Panc1 (cell line): Measurements from ENCODE around the gene SNRNP25. TPM values are rescaled to one million over a fixed set of nuclear protein-coding genes. Genes with fewer than 3 reads are reported as not detected.

Source experiments
- ATAC-seq: fragments of 200-7000 bp; cut with Tn5 transposase; 2 replicates; pipeline ENCODE4 v1.9.1; 2020; ENCODE audit warnings: mild to moderate bottlenecking, moderate library complexity
- BruUV-seq: library from RNA; stranded (reverse); fragments of 400-500 nt; replicated peaks from 2 replicates; lab custom pipeline; 2021; lab: Mats Ljungman, UMichigan
- CTCF ChIA-PET: fragments of 300-600 bp; sonication (Branson Sonifier 250); formaldehyde crosslinking; loops from one replicate; lab custom pipeline; 2022; ENCODE audit warnings: antibody characterized with exemption; lab: Charles Lee
- POLR2A ChIA-PET: fragments of 300-600 bp; sonication (Branson Sonifier 250); formaldehyde crosslinking; loops from one replicate; lab custom pipeline; 2022; ENCODE audit warnings: antibody characterized with exemption; lab: Charles Lee
- DNase-seq: peaks from one replicate; pipeline ENCODE4 v3.0.0-alpha.2; 2010; ENCODE audit warnings: low read depth, low spot score
- H3K27ac ChIP-seq: 2 replicates; pipeline ENCODE4 v1.5.1; 2011; ENCODE audit warnings: mild to moderate bottlenecking, low read length, inconsistent platforms
- H3K27me3 ChIP-seq: fragments of 200-500 bp; sonication (Bioruptor generic); 2 replicates; pipeline ENCODE4 v1.6.0; 2014; ENCODE audit warnings: low read length, inconsistent platforms; ENCODE audit not compliant: control insufficient read depth, insufficient read depth
- H3K36me3 ChIP-seq: fragments of 200-500 bp; sonication (Bioruptor generic); 2 replicates; pipeline ENCODE4 v1.5.1; 2014; ENCODE audit warnings: inconsistent platforms, mild to moderate bottlenecking, low read length, moderate library complexity; ENCODE audit not compliant: control insufficient read depth, insufficient read depth
- H3K4me1 ChIP-seq: 2 replicates; pipeline ENCODE4 v1.5.1; 2011; ENCODE audit warnings: inconsistent platforms, mild to moderate bottlenecking, low read length, moderate library complexity; ENCODE audit not compliant: control insufficient read depth, insufficient read depth
- H3K4me3 ChIP-seq, 2 experiments: 2 replicates each; pipeline ENCODE4 v1.5.1; 2011 to 2012; ENCODE audit warnings: low read depth in 2 of 2, low read length in 2 of 2, mild to moderate bottlenecking in 2 of 2, inconsistent platforms in 1 of 2, moderate library complexity in 1 of 2
- H3K9me3 ChIP-seq: fragments of 200-500 bp; sonication (Bioruptor generic); 2 replicates; pipeline ENCODE4 v1.5.1; 2014; ENCODE audit warnings: low read depth, mild to moderate bottlenecking, inconsistent platforms, low read length, moderate library complexity; ENCODE audit not compliant: control insufficient read depth, insufficient read depth
- POLR2AphosphoS5 ChIP-seq: IDR thresholded peaks from 2 replicates; pipeline ENCODE4 v1.6.1; 2012; ENCODE audit warnings: mild to moderate bottlenecking, low read depth, low read length, moderate library complexity
- SIN3A ChIP-seq: IDR thresholded peaks from 2 replicates; pipeline ENCODE4 v1.6.1; 2012; ENCODE audit warnings: low read depth, mild to moderate bottlenecking, low read length, moderate library complexity, borderline replicate concordance; ENCODE audit not compliant: insufficient read depth
- TCF7L2 ChIP-seq: IDR thresholded peaks from 2 replicates; pipeline ENCODE4 v1.6.1; 2011; ENCODE audit warnings: mild to moderate bottlenecking, low read depth, low read length, inconsistent platforms
- in situ Hi-C: cut with HindIII; loops from 2 replicates; pipeline ENCODE4 v1.10.0; 2016; ENCODE audit warnings: low sequenced_read_pairs, low pct_unique_long_range_greater_than_20kb
- intact Hi-C: fragments of 100-400 bp; cut with micrococcal nuclease; formaldehyde crosslinking; loops from one replicate; pipeline ENCODE4 v1.10.0; 2022; ENCODE audit not compliant: unreplicated experiment
- total RNA-seq: library from RNA; stranded (reverse); gene quantifications from one replicate; pipeline ENCODE4 v1.2.1, GENCODE V29; 2021; ENCODE audit not compliant: unreplicated experiment
- TF ChIP-seq, protein P1 (sequence below), 2 experiments: IDR thresholded peaks; 2 replicates each; pipeline ENCODE4 v1.6.1; 2011 to 2012; ENCODE audit warnings: low read depth in 2 of 2, control low read depth in 1 of 2, low read length in 1 of 2, mild to moderate bottlenecking in 1 of 2, moderate library complexity in 1 of 2; ENCODE audit not compliant: insufficient read depth in 1 of 2
- TF ChIP-seq, protein P2 (sequence below): fragments of 450-650 bp; IDR thresholded peaks from 2 replicates; pipeline ENCODE4 v1.5.1; 2017; ENCODE audit warnings: mild to moderate bottlenecking

Gene SNRNP25
- total RNA-seq, 1 experiment from 2014 or later, result 83.5 TPM

DNA sequence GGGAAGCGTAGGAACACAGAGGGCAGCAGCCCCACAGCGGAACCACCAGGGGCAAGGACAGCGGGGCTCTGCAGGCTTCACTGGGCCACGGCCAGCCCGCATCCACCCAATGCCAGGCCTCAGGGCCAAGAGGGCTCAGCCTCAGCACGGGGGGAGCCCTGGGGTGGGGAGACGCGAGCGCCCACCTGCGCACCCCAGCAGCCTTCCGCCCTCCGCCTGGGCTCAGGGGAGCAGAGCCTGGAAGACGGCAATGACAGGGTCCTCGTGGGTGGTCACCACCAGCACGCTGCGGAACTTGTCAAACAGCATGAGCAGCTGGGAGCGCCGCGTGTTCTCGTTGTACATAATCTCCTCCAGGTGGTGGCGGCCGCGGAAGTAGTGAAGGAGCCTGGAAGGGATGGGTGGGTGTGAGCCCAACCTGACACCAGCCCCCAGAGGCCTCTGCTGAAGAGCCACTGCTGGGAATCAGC lies 32.9 kb downstream of the SNRNP25 start:
- ChIA-PET CTCF (no interaction called here), POLR2A (no interaction called here)
- in situ Hi-C loops, result no loop called here
- peaks cover 23% of the 10 kb centered on the region for H3K4me1 ChIP-seq
- no peak for TF ChIP-seq POLR2AphosphoS5
- TF ChIP-seq, protein P1, sequence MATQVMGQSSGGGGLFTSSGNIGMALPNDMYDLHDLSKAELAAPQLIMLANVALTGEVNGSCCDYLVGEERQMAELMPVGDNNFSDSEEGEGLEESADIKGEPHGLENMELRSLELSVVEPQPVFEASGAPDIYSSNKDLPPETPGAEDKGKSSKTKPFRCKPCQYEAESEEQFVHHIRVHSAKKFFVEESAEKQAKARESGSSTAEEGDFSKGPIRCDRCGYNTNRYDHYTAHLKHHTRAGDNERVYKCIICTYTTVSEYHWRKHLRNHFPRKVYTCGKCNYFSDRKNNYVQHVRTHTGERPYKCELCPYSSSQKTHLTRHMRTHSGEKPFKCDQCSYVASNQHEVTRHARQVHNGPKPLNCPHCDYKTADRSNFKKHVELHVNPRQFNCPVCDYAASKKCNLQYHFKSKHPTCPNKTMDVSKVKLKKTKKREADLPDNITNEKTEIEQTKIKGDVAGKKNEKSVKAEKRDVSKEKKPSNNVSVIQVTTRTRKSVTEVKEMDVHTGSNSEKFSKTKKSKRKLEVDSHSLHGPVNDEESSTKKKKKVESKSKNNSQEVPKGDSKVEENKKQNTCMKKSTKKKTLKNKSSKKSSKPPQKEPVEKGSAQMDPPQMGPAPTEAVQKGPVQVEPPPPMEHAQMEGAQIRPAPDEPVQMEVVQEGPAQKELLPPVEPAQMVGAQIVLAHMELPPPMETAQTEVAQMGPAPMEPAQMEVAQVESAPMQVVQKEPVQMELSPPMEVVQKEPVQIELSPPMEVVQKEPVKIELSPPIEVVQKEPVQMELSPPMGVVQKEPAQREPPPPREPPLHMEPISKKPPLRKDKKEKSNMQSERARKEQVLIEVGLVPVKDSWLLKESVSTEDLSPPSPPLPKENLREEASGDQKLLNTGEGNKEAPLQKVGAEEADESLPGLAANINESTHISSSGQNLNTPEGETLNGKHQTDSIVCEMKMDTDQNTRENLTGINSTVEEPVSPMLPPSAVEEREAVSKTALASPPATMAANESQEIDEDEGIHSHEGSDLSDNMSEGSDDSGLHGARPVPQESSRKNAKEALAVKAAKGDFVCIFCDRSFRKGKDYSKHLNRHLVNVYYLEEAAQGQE (IDR thresholded peaks at IDR 0.05; ENCODE audit: insufficient read depth in 1 of 2, low read depth in 2 of 2, low read length in 1 of 2), result no peak
- TF ChIP-seq, protein P2, sequence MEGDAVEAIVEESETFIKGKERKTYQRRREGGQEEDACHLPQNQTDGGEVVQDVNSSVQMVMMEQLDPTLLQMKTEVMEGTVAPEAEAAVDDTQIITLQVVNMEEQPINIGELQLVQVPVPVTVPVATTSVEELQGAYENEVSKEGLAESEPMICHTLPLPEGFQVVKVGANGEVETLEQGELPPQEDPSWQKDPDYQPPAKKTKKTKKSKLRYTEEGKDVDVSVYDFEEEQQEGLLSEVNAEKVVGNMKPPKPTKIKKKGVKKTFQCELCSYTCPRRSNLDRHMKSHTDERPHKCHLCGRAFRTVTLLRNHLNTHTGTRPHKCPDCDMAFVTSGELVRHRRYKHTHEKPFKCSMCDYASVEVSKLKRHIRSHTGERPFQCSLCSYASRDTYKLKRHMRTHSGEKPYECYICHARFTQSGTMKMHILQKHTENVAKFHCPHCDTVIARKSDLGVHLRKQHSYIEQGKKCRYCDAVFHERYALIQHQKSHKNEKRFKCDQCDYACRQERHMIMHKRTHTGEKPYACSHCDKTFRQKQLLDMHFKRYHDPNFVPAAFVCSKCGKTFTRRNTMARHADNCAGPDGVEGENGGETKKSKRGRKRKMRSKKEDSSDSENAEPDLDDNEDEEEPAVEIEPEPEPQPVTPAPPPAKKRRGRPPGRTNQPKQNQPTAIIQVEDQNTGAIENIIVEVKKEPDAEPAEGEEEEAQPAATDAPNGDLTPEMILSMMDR, result no peak
- DNase-seq, result no peak
- intact Hi-C loops, result no loop called here
- H3K36me3 ChIP-seq, result no peaks in the 10 kb centered on the region
- no TSS peak for BruUV-seq
- ATAC-seq, result no peak
- H3K9me3 ChIP-seq, result no peaks in the 10 kb centered on the region
- no peaks in the 10 kb centered on the region for H3K27me3 ChIP-seq
- no peak overlapping the region for H3K27ac ChIP-seq
- H3K4me3 ChIP-seq, result no peak overlapping the region

DNA sequence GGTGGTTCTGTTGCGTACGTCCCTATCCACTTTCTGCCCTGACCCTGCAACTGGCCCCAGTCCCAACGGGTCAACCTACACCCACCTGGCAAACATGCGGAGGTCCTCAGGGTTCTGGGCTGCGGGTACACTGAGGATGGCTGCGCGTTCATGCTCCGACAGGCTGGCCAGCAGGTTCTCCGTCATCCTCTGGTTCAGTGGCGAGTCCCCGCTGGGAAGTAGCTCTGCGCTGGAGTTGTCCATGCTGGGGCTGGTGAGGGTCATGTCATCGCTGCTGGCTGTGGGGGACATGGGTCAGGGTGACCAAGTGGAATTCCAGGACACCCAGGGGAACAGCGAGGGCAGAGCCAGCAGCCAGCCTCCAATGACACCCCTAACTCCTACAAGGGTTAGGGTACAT lies 35.0 kb downstream of the SNRNP25 start:
- no peaks in the 10 kb centered on the region for H3K27me3 ChIP-seq
- no peak for TF ChIP-seq POLR2AphosphoS5
- TF ChIP-seq TCF7L2, result no peak
- TF ChIP-seq, protein P1 (IDR thresholded peaks at IDR 0.05; ENCODE audit: insufficient read depth in 1 of 2, low read depth in 2 of 2, low read length in 1 of 2), result no peak
- TF ChIP-seq SIN3A, result no peak
- TF ChIP-seq, protein P2, result no peak
- no peak overlapping the region for H3K4me3 ChIP-seq
- ATAC-seq, result no peak
- ChIA-PET CTCF (no interaction called here), POLR2A (no interaction called here)
- intact Hi-C loops (no loop called here), in situ Hi-C loops (no loop called here)
- no peak overlapping the region for H3K27ac ChIP-seq
- peaks cover 17% of the 10 kb centered on the region for H3K4me1 ChIP-seq
- no peaks in the 10 kb centered on the region for H3K9me3 ChIP-seq
- no peaks in the 10 kb centered on the region for H3K36me3 ChIP-seq
- no peak for DNase-seq
- BruUV-seq, result no TSS peak
